Measurements from ENCODE around the gene CARNS1. TPM values are rescaled to one million over a fixed set of nuclear protein-coding genes. Genes with fewer than 3 reads are reported as not detected.

CARNS1 gene
- total RNA-seq, 4 donors from 2014 or later = 0.27 to 4.4 (median 0.43) TPM

GRCh38 chr11:67381244-67381972 is 34.1 kb upstream of the CARNS1 start:
- no peak overlapping the region for H3K4me3 ChIP-seq
- H3K9me3 ChIP-seq = no peaks in the 10 kb centered on the region
- DNase-seq = no peak
- no peaks in the 10 kb centered on the region for H3K27me3 ChIP-seq
- H3K4me1 ChIP-seq = peaks cover 4 to 12% (median 11%) of the 10 kb centered on the region in 4 donors
- no peak for TF ChIP-seq POLR2AphosphoS5 (IDR thresholded peaks at IDR 0.05)
- no peak for TF ChIP-seq POLR2A (IDR thresholded peaks at IDR 0.05)
- no peak for TF ChIP-seq EP300 (IDR thresholded peaks at IDR 0.05; ENCODE audit: low read depth)
- TF ChIP-seq, protein P1, sequence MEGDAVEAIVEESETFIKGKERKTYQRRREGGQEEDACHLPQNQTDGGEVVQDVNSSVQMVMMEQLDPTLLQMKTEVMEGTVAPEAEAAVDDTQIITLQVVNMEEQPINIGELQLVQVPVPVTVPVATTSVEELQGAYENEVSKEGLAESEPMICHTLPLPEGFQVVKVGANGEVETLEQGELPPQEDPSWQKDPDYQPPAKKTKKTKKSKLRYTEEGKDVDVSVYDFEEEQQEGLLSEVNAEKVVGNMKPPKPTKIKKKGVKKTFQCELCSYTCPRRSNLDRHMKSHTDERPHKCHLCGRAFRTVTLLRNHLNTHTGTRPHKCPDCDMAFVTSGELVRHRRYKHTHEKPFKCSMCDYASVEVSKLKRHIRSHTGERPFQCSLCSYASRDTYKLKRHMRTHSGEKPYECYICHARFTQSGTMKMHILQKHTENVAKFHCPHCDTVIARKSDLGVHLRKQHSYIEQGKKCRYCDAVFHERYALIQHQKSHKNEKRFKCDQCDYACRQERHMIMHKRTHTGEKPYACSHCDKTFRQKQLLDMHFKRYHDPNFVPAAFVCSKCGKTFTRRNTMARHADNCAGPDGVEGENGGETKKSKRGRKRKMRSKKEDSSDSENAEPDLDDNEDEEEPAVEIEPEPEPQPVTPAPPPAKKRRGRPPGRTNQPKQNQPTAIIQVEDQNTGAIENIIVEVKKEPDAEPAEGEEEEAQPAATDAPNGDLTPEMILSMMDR (IDR thresholded peaks at IDR 0.05) = no peak
- 73 to 83% methylated on average over 8 to 13 of the region's 13 CpGs for WGBS, 2 donors (ENCODE audit: low coverage in 1 of 2)
- in situ Hi-C loops (cut with MboI; ENCODE audit: low pct_ligation_motif_present in 1 of 4, low pct_unique_long_range_greater_than_20kb in 1 of 4, low sequenced_read_pairs in 3 of 4) = loop anchor here in 2 of 4 donors (5.0 to 25.0 kb wide), 2 partner anchors 119 kb away; partner anchors contain the start of gene GRK2 (in 1 of the 2)
- H3K36me3 ChIP-seq = no peaks in the 10 kb centered on the region
- intact Hi-C loops (cut with DNase I; ENCODE audit: low total_unique reads) = loop anchor here (5.0 kb wide), 1 partner anchor 34 kb away; no protein-coding TSS in a partner anchor
- peak overlapping the region in 1 of 4 donors; percentile 41 for H3K27ac ChIP-seq

GRCh38 chr11:67382276-67383136 is 33.0 kb upstream of the CARNS1 start:
- WGBS, 2 donors (ENCODE audit: low coverage in 1 of 2) = 45 to 53% methylated on average over 5 to 14 of the region's 16 CpGs
- peak; percentile 89 for DNase-seq
- in situ Hi-C loops (cut with MboI; ENCODE audit: low pct_ligation_motif_present in 1 of 4, low pct_unique_long_range_greater_than_20kb in 1 of 4, low sequenced_read_pairs in 3 of 4) (loop anchor here in 2 of 4 donors (5.0 to 25.0 kb wide), 2 partner anchors 120 kb away; partner anchors contain the start of gene GRK2 (in 1 of the 2)), intact Hi-C loops (cut with DNase I; ENCODE audit: low total_unique reads) (loop anchor here (1.0 to 5.0 kb wide), 2 partner anchors 25 to 35 kb away; no protein-coding TSS in a partner anchor)
- Histone ChIP-seq H3K9me3 (no peaks in the 10 kb centered on the region), H3K27me3 (no peaks in the 10 kb centered on the region), H3K36me3 (no peaks in the 10 kb centered on the region), H3K27ac (no peak overlapping the region), H3K4me1 (peaks cover 4 to 12% (median 11%) of the 10 kb centered on the region in 4 donors), H3K4me3 (no peak overlapping the region)
- TF ChIP-seq, protein P1 (IDR thresholded peaks at IDR 0.05) = peak; percentile 96 to 98 (median 96)
- TF ChIP-seq POLR2A (IDR thresholded peaks at IDR 0.05) = no peak

DNA sequence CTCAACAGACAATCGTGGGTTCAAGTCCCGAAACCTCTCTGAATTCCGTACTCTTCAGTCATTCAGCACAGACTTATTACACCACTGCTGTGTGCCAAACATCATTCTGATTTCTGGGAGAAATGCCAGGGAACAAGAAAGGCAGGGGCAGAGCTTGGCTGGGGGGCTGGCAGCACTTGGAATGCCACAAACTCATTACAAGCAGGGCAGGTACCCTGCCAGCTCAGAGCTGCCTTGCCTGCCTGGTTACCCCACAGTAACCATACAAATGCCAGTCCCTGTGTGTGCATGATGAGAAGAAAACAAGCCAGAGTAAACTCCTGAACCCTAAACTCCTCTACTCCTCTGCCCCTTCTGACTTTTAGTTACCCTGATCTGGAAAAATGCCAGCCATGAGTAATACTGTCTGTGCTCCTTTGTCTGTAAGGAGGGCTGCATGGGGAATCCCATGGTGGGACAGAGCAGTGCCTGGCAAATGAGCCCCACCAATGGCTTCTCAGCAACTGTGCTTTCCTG is 30.6 kb upstream of the CARNS1 start:
- no peak for DNase-seq
- H3K36me3 ChIP-seq = no peaks in the 10 kb centered on the region
- no peaks in the 10 kb centered on the region for H3K9me3 ChIP-seq
- TF ChIP-seq POLR2AphosphoS5 (IDR thresholded peaks at IDR 0.05) (no peak), EP300 (IDR thresholded peaks at IDR 0.05; ENCODE audit: low read depth) (no peak), POLR2A (IDR thresholded peaks at IDR 0.05) (no peak)
- TF ChIP-seq, protein P1 (IDR thresholded peaks at IDR 0.05) = no peak
- in situ Hi-C loops (cut with MboI; ENCODE audit: low pct_ligation_motif_present in 1 of 4, low pct_unique_long_range_greater_than_20kb in 1 of 4, low sequenced_read_pairs in 3 of 4) = loop anchor here in 2 of 4 donors (5.0 to 25.0 kb wide), 2 partner anchors 123 kb away; partner anchors contain the start of gene GRK2 (in 1 of the 2)
- no peak overlapping the region for H3K4me3 ChIP-seq
- WGBS, 2 donors (ENCODE audit: low coverage in 1 of 2) = 35% methylated on average over 3 of the region's 3 CpGs; no CpG with 5 or more reads in 1 of the 2 donors
- H3K4me1 ChIP-seq = peaks cover 4 to 20% (median 6%) of the 10 kb centered on the region in 4 donors
- intact Hi-C loops (cut with DNase I; ENCODE audit: low total_unique reads) = loop anchor here (5.0 kb wide), 1 partner anchor 38 kb away; no protein-coding TSS in a partner anchor
- no peak overlapping the region for H3K27ac ChIP-seq
- H3K27me3 ChIP-seq = no peaks in the 10 kb centered on the region
